ENCODE measurements around the gene LMF2. TPM values are rescaled to one million over a fixed set of nuclear protein-coding genes. Genes with fewer than 3 reads are reported as not detected.

LMF2 gene
- total RNA-seq, 1 experiment from 2014 or later, result 56.9 TPM

GRCh38 chr22:50547263-50547985 is 39.9 kb upstream of the LMF2 start:
- CTCF ChIA-PET, result interaction anchor here (0.7 to 1.6 kb wide), 2 partner anchors 15 to 22 kb away, joined by 3 to 5 read pairs; partner anchors contain the start of genes SCO2 and SYCE3
- H3K36me3 ChIP-seq (ENCODE audit: control insufficient read depth in 1 of 2, insufficient read depth in 2 of 2, low read length in 2 of 2), result no peaks in the 10 kb centered on the region
- peaks cover 10 to 18% of the 10 kb centered on the region in 2 experiments; a peak in 3 of 4 replicates for H3K4me1 ChIP-seq (ENCODE audit: control insufficient read depth in 1 of 2, insufficient read depth in 2 of 2, low read length in 2 of 2)
- H3K27ac ChIP-seq (ENCODE audit: low read depth, low read length), result no peak overlapping the region
- no peak overlapping the region for H3K4me2 ChIP-seq (ENCODE audit: low read length)
- no peak overlapping the region for H2AFZ ChIP-seq (ENCODE audit: low read depth, low read length, poor library complexity, severe bottlenecking)
- no peak for ATAC-seq
- no peak for DNase-seq (ENCODE audit: low read depth, low spot score)
- RAD21 ChIA-PET (ENCODE audit: low non-redundant PET in 1 of 2, low total read pairs in 2 of 2, uncharacterized antibody in 2 of 2, unreplicated experiment in 2 of 2), result no interaction called here
- no peaks in the 10 kb centered on the region for H3K9me3 ChIP-seq (ENCODE audit: control insufficient read depth in 1 of 2, insufficient read depth in 1 of 2, low read depth in 1 of 2, low read length in 2 of 2)
- intact Hi-C loops (cut with micrococcal nuclease), result no loop called here
- H3K9me2 ChIP-seq (ENCODE audit: insufficient read depth), result no peaks in the 10 kb centered on the region
- no peaks in the 10 kb centered on the region for H4K20me1 ChIP-seq (ENCODE audit: insufficient read depth)
- H3K4me3 ChIP-seq (replicated peaks in 1 of 2; ENCODE audit: low read depth in 1 of 2, low read length in 2 of 2), result no peak overlapping the region
- H3K79me2 ChIP-seq (ENCODE audit: insufficient read depth, low read length), result no peaks in the 10 kb centered on the region
- no TSS peak for BruUV-seq (replicated peaks)
- POLR2A ChIA-PET, result no interaction called here
- H3K9ac ChIP-seq (ENCODE audit: low read length), result no peak overlapping the region
- TF ChIP-seq ZFX (IDR thresholded peaks at IDR 0.05) (no peak), YY1 (IDR thresholded peaks at IDR 0.05; ENCODE audit: extremely low read depth, insufficient replicate concordance, low read depth, low read length) (no peak), EZH2 (IDR thresholded peaks at IDR 0.05) (no peak), RAD21 (IDR thresholded peaks at IDR 0.05; ENCODE audit: low read depth) (no peak), MAX (IDR thresholded peaks at IDR 0.05) (no peak), JUND (IDR thresholded peaks at IDR 0.05) (no peak), ATF3 (IDR thresholded peaks at IDR 0.05) (no peak), EGR1 (IDR thresholded peaks at IDR 0.05; ENCODE audit: low read depth) (no peak), POLR2A (IDR thresholded peaks at IDR 0.05; ENCODE audit: borderline replicate concordance, extremely low read depth, insufficient read depth, insufficient read length) (no peak), CEBPB (IDR thresholded peaks at IDR 0.05; ENCODE audit: low read depth) (no peak), ZBTB33 (IDR thresholded peaks at IDR 0.05; ENCODE audit: extremely low read depth, insufficient replicate concordance, low read length) (no peak), POLR2AphosphoS5 (IDR thresholded peaks at IDR 0.05; ENCODE audit: low read depth, low read length) (no peak), SP1 (IDR thresholded peaks at IDR 0.05; ENCODE audit: low read depth) (no peak), EZH2phosphoT487 (IDR thresholded peaks at IDR 0.05; ENCODE audit: borderline replicate concordance) (no peak)
- H3K27me3 ChIP-seq (ENCODE audit: insufficient read depth, low read length), result no peaks in the 10 kb centered on the region
